HTERT RPE-1 (cell line): ENCODE results near the gene SAP25.

ENCODE experiments used
- in situ Hi-C: fragments of 300-500 bp; cut with MboI; formaldehyde crosslinking; loops from 4 replicates; pipeline ENCODE4 v1.14.3; 2020; ENCODE audit warnings: low sequenced_read_pairs

The SAP25 gene

GRCh38 chr7:100598425-100598824 lies 24.7 kb upstream of the SAP25 start:
- in situ Hi-C loops: no loop called here

DNA sequence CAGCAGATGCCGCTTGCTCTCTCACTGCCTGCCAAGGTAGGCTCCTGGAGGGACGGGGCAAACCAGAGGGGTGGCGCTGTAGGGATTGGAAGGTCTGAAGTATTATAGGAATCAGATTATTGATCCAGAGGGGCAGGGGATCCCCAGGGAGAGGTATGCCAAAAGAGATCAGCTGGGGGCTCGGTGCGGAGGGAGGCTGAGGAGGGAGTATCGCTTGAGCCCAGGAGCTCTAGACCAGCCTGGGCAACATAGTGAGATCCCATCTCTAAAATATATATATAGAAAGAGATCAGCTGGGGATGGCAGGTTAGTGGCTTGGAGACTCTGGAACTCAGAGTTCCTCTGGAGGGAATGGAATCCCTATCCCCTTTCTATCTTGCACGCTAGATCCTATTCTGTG lies 21.5 kb upstream of the SAP25 start:
- in situ Hi-C loops: no loop called here

DNA sequence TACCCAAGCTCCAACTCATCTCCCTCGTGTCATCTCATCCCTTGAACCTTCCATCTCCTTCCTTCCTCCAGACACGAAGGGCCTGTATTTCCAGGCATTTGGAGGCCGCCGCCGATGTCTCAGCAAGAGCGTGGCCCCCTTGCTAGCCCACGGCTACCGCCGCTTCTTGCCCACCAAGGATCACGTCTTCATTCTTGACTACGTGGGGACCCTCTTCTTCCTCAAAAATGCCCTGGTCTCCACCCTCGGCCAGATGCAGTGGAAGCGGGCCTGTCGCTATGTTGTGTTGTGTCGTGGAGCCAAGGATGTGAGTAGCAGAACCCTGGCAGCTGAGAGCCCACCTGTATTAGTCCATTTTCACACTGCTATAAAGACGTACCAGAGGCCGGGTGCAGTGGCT lies 17.9 kb upstream of the SAP25 start:
- in situ Hi-C loops: no loop called here

GRCh38 chr7:100590077-100590737 lies 16.5 kb upstream of the SAP25 start:
- in situ Hi-C loops: no loop called here

- in situ Hi-C loops: no loop called here
Measured at GRCh38 chr7:100589341-100589947, 15.7 kb upstream of the SAP25 start.

DNA sequence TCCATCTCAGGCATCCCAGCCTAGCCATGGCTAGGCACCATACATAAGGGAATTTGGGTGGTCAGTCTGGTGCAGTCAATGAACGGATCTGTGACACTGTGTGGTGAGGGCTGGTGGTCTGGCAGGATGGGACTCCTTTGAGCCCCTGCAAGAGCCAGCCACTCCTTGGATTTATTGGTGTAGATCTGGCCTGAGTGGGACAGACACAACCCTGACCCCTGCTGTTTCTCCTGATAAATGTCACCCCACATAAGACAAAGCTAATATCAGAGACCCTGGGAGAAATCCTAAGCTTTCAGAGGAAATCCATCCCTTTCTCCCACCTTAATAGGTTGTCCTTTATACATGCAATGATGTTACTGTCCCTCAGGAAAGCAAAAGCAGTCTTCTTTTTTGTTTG lies 14.7 kb upstream of the SAP25 start:
- in situ Hi-C loops: no loop called here

- in situ Hi-C loops: no loop called here
Measured at GRCh38 chr7:100586266-100587025, 12.7 kb upstream of the SAP25 start, which contains the start of gene FBXO24. Gene FBXO24, plus strand, starts transcription at chr7:100586328. Its CDS starts 298 bp downstream, at chr7:100586626.

- in situ Hi-C loops: no loop called here
Measured at GRCh38 chr7:100585511-100586265, 12.0 kb upstream of the SAP25 start, which contains the start of gene LRCH4. Gene LRCH4, minus strand, starts transcription at chr7:100586129. Its CDS starts 29 bp downstream, at chr7:100586100.

GRCh38 chr7:100584683-100585510 lies 11.2 kb upstream of the SAP25 start:
- in situ Hi-C loops: no loop called here

GRCh38 chr7:100584054-100584682 lies 10.5 kb upstream of the SAP25 start:
- in situ Hi-C loops: no loop called here

- in situ Hi-C loops: no loop called here
Measured at GRCh38 chr7:100583132-100584053, 9.7 kb upstream of the SAP25 start.

DNA sequence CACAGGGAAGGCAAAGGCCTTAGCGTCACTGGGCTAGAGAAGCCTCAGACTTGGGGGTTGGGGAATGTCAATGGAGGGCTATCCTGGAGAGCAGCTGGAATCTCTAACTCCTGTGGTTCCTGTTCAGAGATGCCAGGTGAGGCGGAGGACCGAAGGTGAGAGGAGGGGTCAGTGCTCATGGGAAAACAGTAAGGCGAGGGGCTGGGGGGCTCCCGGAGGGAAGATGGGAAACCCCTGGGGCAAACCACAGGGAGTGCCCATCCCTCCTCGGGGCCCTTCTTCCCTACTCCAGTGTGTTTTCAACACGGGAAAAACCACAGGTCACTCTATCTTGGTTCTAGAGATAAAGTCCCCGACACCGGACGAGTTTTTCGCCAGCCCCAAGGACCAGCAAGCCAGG lies 8.9 kb upstream of the SAP25 start:
- in situ Hi-C loops: no loop called here

- in situ Hi-C loops: no loop called here
Measured at GRCh38 chr7:100582041-100582579, 8.4 kb upstream of the SAP25 start.

DNA sequence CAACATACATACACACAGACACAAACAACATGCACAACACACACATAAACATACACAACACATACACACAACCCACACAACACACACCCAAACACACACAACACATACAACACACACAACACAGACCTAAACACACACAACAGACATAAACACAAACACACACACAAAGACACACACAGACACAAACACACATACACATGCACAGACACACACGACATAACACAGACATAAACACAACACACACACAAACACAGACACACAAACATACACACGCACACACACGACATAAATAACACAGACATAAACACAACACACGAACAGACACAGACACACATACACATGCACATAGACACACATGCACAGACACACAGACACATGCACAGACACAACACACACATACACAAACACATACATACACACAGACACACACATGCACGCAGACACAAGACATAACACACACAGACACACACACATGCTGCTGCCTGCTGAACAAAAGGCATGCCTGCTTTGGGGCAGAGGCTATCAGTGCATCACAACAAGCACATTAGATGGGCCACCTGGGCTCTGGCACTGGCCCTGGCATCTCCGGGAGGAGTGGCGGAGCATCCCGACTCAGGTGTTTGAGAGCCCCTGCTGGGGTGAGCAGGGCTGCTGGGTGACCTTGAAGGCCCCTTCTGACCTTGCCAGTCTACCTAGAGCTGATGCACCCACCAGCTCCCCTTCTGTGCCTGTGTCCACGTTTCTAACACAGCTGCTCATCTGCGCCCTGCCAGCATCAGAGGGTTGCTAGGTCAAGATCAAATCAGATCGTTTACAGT lies 7.0 kb upstream of the SAP25 start:
- in situ Hi-C loops: no loop called here

DNA sequence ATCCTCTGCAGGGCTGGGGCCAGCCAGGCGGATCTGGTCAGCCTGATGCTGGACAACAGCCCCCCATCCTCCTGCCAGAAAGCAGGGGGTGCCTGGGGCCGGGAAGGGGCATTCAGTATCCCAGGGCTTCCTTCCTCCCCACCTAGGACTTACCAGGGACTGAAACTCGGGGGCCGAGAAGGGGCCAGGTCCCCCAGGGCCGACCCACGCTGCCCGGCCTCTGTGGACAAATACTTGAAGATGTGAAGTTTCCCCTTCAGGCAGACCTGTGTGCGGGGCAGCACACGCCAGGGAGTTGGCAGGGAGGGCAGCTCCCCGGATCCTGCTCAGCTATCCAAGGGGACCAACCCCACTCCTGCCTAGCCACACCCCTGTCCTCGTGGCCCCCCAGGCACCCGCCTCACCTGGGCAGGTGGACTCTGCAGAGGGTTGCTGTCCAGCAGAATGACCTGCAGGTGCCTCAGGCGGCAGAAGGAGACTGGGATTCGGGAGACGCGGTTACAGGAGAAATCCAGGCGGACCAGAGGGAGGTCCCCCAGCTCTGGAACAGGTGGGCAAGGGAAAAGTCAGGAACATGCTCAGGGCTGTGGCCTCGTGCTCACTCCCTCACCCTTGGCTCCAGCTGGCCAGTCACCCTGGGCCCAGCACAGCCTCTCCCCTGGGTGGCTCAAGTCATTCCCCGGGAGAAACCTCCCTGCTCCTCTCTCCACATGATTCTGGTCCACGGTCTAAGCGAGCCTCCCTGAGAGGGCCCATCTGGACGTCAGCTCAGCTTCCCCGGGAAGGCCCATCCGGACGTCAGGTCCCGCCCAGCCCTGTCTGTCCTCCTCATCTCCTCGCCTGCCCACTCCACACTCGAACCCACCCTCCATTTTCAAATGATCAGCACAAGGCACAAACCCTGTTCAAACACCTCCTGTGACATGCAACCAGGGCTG lies 4.8 kb upstream of the SAP25 start:
- in situ Hi-C loops: no loop called here

DNA sequence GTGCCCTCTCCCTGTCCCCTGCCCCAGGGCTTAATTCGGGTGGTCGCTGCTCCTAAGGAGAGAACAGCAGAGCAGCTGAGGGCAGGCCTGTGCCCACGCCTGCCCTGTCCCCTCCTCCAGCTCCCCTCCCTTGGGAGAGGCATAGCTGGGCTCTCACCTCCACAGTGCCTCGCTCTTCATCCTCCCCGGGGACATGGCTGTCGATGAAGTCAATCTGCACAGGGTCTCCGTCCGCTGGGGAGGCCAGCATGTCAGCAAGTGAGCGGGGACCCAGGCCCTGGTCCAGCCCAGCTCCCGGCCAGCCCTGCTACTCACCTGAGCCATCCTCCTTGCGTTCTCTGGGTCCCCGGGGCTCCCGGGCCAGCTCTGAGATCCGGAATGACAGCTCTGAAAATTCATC lies 3.8 kb upstream of the SAP25 start:
- in situ Hi-C loops: no loop called here

- in situ Hi-C loops: no loop called here
Measured at GRCh38 chr7:100577103-100577502, 3.4 kb upstream of the SAP25 start.
